ENCODE data around the gene PDGFC. TPM values are rescaled to one million over a fixed set of nuclear protein-coding genes. Genes with fewer than 3 reads are reported as not detected.

Gene PDGFC
- total and polyA plus RNA-seq, 2 of the 13 experiments (the other 11 are each of a cell fraction or from before 2014, with no cell fraction given) = 4.6 to 9.1 TPM

DNA sequence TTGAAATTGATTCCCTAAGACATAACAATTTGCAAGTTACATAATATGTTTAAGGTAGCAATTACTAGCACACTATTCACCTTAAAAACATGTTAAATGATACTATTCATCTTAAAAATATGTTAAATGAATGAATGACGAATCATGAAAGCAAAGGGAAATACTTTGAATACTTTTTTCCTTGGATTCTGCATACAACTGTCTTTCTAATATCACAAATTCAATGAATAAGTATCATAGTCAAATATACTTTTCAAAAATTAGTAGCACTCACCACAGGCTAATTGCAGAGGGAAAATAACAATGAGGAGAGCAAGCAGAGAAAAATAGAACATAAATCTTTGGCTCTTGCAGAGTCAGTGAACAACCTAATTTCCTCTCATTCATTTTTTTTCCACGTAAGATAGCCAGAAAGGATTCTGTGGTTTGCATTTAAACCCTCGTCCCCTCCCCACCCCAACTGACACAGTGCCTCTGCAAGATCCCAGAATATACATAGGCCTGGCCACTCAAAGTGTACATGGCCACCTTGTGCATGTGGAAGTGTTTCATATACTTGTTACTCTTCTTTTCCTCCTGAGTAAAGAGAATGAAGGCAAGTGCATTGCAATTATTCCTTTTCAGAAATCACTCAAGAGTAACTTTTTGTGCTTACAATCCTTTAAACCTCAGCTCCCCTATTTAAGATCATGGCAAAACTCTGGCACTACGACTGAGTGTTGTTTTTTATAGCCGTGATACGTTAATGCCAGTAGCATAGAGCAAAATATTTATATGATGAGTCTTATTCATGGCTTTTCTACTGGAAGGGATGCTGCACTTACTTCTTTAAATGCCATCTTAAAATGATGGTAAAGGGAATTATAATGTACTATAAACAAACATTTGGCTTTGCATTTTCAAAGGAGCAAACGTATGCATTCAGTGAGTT lies 236.4 kb downstream of the PDGFC start:
- Histone ChIP-seq H3K27me3 (ENCODE audit: control insufficient read depth in 1 of 2, insufficient read depth in 2 of 2, low read length in 2 of 2) (no peaks in the 10 kb centered on the region), H3K27ac (ENCODE audit: extremely low read length, insufficient read depth, low read length) (no peak overlapping the region), H3K9ac (ENCODE audit: insufficient read depth, low read depth, low read length) (no peak overlapping the region), H3K36me3 (replicated peaks in 1 of 2; ENCODE audit: control insufficient read depth in 1 of 2, insufficient read depth in 2 of 2, low read length in 2 of 2) (no peaks in the 10 kb centered on the region), H3K79me2 (ENCODE audit: insufficient read depth, low read length) (no peaks in the 10 kb centered on the region), H4K20me1 (ENCODE audit: insufficient read depth, low read length) (no peaks in the 10 kb centered on the region), H3K4me1 (ENCODE audit: insufficient read depth, low read length) (no peaks in the 10 kb centered on the region), H2AFZ (ENCODE audit: low read length) (no peak overlapping the region), H3K4me2 (ENCODE audit: low read depth, low read length) (no peak overlapping the region), H3K4me3 (replicated peaks in 1 of 3; ENCODE audit: insufficient read depth in 1 of 3, low read depth in 2 of 3, low read length in 3 of 3) (no peak overlapping the region), H3K9me3 (ENCODE audit: low read length) (peaks cover 28% of the 10 kb centered on the region)
- ChIA-PET CTCF (ENCODE audit: low intra/inter-chr PET ratio, low total read pairs) (no interaction called here), POLR2A (no interaction called here)
- WGBS (ENCODE audit: low lambda C conversion rate) = under 1% methylated on average over 7 of the region's 7 CpGs
- intact Hi-C loops (cut with micrococcal nuclease; ENCODE audit: unreplicated experiment) (no loop called here), in situ Hi-C loops (cut with HindIII; ENCODE audit: extremely low pct_ligation_motif_present, low pct_unique_long_range_greater_than_20kb) (no loop called here)
- FAIRE-seq = no peak
- DNase-seq (ENCODE audit: low spot score) = no peak
- TF ChIP-seq, protein P1, sequence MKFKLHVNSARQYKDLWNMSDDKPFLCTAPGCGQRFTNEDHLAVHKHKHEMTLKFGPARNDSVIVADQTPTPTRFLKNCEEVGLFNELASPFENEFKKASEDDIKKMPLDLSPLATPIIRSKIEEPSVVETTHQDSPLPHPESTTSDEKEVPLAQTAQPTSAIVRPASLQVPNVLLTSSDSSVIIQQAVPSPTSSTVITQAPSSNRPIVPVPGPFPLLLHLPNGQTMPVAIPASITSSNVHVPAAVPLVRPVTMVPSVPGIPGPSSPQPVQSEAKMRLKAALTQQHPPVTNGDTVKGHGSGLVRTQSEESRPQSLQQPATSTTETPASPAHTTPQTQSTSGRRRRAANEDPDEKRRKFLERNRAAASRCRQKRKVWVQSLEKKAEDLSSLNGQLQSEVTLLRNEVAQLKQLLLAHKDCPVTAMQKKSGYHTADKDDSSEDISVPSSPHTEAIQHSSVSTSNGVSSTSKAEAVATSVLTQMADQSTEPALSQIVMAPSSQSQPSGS (CRISPR knock-in tag; IDR thresholded peaks at IDR 0.05) = no peak
- no peak for TF ChIP-seq XRCC5 (optimal IDR thresholded peaks at IDR 0.05; ENCODE audit: low read length)
- TF ChIP-seq RCOR2 (CRISPR knock-in tag; IDR thresholded peaks at IDR 0.05) = no peak
- TF ChIP-seq, protein P2, sequence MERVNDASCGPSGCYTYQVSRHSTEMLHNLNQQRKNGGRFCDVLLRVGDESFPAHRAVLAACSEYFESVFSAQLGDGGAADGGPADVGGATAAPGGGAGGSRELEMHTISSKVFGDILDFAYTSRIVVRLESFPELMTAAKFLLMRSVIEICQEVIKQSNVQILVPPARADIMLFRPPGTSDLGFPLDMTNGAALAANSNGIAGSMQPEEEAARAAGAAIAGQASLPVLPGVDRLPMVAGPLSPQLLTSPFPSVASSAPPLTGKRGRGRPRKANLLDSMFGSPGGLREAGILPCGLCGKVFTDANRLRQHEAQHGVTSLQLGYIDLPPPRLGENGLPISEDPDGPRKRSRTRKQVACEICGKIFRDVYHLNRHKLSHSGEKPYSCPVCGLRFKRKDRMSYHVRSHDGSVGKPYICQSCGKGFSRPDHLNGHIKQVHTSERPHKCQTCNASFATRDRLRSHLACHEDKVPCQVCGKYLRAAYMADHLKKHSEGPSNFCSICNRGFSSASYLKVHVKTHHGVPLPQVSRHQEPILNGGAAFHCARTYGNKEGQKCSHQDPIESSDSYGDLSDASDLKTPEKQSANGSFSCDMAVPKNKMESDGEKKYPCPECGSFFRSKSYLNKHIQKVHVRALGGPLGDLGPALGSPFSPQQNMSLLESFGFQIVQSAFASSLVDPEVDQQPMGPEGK (CRISPR knock-in tag; IDR thresholded peaks at IDR 0.05) = no peak
- TF ChIP-seq, protein P3, sequence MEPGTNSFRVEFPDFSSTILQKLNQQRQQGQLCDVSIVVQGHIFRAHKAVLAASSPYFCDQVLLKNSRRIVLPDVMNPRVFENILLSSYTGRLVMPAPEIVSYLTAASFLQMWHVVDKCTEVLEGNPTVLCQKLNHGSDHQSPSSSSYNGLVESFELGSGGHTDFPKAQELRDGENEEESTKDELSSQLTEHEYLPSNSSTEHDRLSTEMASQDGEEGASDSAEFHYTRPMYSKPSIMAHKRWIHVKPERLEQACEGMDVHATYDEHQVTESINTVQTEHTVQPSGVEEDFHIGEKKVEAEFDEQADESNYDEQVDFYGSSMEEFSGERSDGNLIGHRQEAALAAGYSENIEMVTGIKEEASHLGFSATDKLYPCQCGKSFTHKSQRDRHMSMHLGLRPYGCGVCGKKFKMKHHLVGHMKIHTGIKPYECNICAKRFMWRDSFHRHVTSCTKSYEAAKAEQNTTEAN (CRISPR knock-in tag; conservative IDR thresholded peaks at IDR 0.05) = no peak
- no peak for TF ChIP-seq REL (CRISPR knock-in tag; conservative IDR thresholded peaks at IDR 0.05)
- TF ChIP-seq ZNF737 (CRISPR knock-in tag; IDR thresholded peaks at IDR 0.05; ENCODE audit: borderline replicate concordance) = no peak
- TF ChIP-seq POLR2G (IDR thresholded peaks at IDR 0.05; ENCODE audit: low read depth, low read length) = no peak
- no peak for TF ChIP-seq MIXL1 (CRISPR knock-in tag; IDR thresholded peaks at IDR 0.05)
- TF ChIP-seq GZF1 (CRISPR knock-in tag; IDR thresholded peaks at IDR 0.05) = no peak
- TF ChIP-seq ZNF224 (CRISPR knock-in tag; IDR thresholded peaks at IDR 0.05) = no peak
- BruUV-seq (replicated peaks) = no TSS peak
- ATAC-seq = no peak

Data from HepG2 (cell line).